Islet precursor cell (in vitro differentiated cells): ENCODE measurements around the gene GAS7.

Experiments
- DNase-seq: peaks from one replicate; pipeline ENCODE4 v3.0.0-alpha.2; 2018

Gene GAS7

GRCh38 chr17:10130263-10130662 is 68.1 kb downstream of the GAS7 start:
- no peak for DNase-seq

- peak; percentile 96 for DNase-seq
These were observed 70.5 kb downstream of the GAS7 start for GRCh38 chr17:10127819-10128425.

- DNase-seq, result peak; percentile 85
These were observed 71.5 kb downstream of the GAS7 start for GRCh38 chr17:10126616-10127501.

GRCh38 chr17:10126276-10126615 is 72.2 kb downstream of the GAS7 start:
- DNase-seq, result no peak

DNA sequence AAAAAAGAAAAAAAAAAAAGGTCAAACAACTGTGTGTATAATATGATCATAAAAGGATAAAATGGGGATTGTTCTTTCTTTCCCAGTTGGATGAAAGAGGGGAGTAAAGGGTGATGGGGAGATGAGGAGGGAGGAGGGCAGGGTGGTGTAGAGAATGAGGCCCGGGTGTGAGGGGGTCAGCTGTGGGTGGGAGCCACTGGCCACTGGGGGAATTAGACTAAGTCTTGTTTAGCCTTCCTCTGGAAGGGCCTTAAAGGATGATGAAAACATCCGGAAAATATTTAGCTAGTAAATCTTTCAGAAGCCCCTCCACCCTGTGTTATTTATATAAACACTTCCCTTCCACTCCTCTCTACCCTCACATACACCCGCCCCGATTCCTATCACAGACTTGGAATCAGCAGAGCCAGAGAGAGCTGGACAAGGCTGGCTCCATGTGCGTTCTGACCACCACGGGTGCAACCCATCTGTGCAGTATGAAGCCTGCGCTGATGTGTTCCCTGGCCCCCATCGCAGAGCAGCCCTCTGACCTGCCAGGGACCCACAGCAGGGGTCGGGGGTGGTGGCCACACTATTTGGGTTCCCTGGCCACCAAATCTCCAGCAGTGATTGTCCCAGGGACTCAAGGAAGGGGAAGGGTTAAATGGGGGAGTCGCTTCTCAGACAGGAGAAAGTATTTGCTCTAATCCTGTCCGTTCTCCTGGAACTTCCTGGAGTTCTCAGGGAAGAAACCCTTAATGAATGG is 72.7 kb downstream of the GAS7 start:
- peak; percentile 75 for DNase-seq

DNA sequence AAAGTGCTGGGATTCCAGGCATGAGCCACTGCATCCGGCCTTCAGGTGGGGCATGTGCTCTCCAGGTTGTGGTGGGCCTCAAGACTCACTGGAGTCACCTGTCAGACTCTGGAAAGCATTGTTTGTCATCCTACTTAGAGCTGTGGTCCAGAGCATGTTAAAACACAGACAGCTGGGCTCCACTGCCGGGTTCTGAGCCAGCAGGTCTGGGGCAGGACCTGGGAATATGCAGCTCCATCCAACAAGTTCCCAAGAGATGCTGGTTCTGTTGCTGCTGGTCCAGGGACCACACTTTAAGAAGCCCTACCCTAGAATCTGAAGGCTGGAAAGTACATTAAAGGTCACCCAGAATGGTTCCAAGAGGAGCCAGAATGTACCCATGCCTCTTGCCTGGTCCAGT is 75.3 kb downstream of the GAS7 start:
- DNase-seq, result no peak

GRCh38 chr17:10121971-10122707 is 76.3 kb downstream of the GAS7 start:
- peak; percentile 51 for DNase-seq

GRCh38 chr17:10120749-10121148 is 77.7 kb downstream of the GAS7 start:
- peak; percentile 31 for DNase-seq

GRCh38 chr17:10120109-10120485 is 78.3 kb downstream of the GAS7 start:
- DNase-seq, result no peak

- DNase-seq, result peak; percentile 99
These were observed 79.0 kb downstream of the GAS7 start for GRCh38 chr17:10119203-10120108.

DNA sequence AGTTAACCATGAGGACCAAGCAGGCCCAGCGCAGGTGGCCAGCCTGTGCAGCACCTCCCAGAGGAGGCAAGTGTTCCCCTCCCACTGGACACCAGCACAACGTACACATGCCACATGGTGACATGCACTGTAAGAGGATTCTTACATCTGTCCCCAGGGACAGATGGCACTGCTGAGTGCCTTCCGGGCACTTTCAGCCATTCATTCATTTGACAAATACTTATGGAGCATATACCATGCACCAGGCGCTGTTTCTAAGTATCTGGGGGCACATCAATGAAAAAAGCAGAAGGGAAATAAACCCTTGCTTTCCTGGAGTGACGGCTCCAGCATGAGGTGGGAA is 79.6 kb downstream of the GAS7 start:
- peak; percentile 55 for DNase-seq

GRCh38 chr17:10117581-10118001 is 80.8 kb downstream of the GAS7 start:
- peak; percentile 85 for DNase-seq

GRCh38 chr17:10116753-10117420 is 81.5 kb downstream of the GAS7 start:
- DNase-seq, result peak; percentile 77

- peak; percentile 78 for DNase-seq
These were observed 82.1 kb downstream of the GAS7 start for GRCh38 chr17:10116267-10116666.

- DNase-seq, result peak; percentile 53
These were observed 82.9 kb downstream of the GAS7 start for GRCh38 chr17:10115536-10115932.

DNA sequence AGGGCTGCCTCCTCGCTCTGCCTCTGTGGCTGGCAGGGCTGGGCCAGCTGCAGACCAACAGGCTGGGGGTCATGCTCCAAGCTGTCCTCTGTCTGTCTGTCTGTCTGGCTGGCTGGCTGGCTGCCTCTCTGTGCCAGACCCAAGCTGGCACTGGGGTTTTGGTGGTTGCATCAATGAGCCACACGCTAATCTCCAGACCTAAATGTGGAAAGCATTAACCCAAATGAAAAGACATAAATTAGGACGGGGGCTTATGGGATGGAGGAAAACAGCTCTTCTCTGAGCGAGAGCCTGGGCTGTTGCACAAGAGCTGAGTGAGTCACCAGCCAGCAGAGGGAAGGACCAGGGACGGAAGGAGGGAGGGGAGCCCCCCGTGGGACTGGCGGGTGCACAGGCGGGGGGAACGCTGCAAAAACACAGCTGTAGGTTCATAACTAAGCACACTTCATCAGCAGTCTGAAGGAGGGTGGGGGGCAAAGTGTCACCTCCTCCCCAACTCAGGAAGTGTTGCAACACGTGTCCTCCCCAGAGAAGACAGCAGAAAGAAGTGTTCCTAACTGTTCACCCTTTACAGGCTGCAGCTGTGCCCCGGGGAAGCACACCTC is 83.4 kb downstream of the GAS7 start:
- DNase-seq, result peak; percentile 95

DNA sequence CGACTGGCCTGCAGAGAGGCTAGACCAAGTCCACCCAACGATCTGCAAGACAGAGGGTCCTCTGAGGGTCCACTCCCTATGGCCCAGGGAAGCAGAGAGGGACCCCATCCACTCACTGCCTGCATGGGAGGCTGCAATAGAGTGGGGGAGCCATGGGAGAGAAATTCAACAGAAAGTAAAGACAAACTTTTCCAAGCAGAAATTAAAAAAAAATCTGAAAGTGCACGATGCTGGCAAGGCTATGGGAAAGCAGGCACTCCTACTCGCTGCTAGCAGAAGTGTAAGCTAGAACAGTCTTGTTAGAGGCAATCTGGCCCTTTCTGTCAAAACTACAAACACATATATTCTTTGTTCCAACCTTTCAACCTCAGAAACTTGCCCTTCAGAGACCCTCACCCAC is 85.4 kb downstream of the GAS7 start:
- DNase-seq, result no peak

- peak; percentile 73 for DNase-seq
These were observed 86.4 kb downstream of the GAS7 start for GRCh38 chr17:10111907-10112452.

- DNase-seq, result no peak
These were observed 89.3 kb downstream of the GAS7 start for GRCh38 chr17:10109146-10109545.

- no peak for DNase-seq
These were observed 90.9 kb downstream of the GAS7 start for GRCh38 chr17:10107316-10108165.
